Activated naive CD4-positive, alpha-beta T cell treated with anti-CD3 and anti-CD28 coated beads, Interleukin-2, amount 50 U/mL, for 72 hours (primary cell): ENCODE results near the gene OLFML2B. TPM values are rescaled to one million over a fixed set of nuclear protein-coding genes. Genes with fewer than 3 reads are reported as not detected.
A peak's percentile ranks its signal among the peaks of the same experiment; 100 is the strongest.

Experiments
- ATAC-seq, 2 donors: fragments of 150-1000 bp; cut with Tn5 transposase; 2 replicates each; pipeline ENCODE4 v1.10.0; 2021; ENCODE audit warnings: mild to moderate bottlenecking in 2 of 2, moderate library complexity in 2 of 2
- DNase-seq, 2 donors: peaks; one replicate each; pipeline ENCODE4 v3.0.0; 2021 to 2022; ENCODE audit warnings: low spot score in 2 of 2
- H3K27ac Mint-ChIP-seq, 2 donors: one replicate each; pipeline ENCODE4 v1.8.0; 2022; ENCODE audit warnings: mild to moderate bottlenecking in 2 of 2, mixed read lengths in 2 of 2
- H3K36me3 Mint-ChIP-seq, 2 donors: one replicate each; pipeline ENCODE4 v1.8.0; 2022; ENCODE audit warnings: mixed read lengths in 2 of 2
- H3K9me3 Mint-ChIP-seq, 2 donors: one replicate each; pipeline ENCODE4 v1.8.0; 2022; ENCODE audit warnings: mixed read lengths in 2 of 2
- total RNA-seq, 2 donors: library from RNA; stranded (reverse); gene quantifications; one replicate each; pipeline ENCODE4 v1.2.3, GENCODE V29; 2022

The OLFML2B gene
- total RNA-seq, 2 donors from 2014 or later = 0.14 to 0.18 TPM

DNA sequence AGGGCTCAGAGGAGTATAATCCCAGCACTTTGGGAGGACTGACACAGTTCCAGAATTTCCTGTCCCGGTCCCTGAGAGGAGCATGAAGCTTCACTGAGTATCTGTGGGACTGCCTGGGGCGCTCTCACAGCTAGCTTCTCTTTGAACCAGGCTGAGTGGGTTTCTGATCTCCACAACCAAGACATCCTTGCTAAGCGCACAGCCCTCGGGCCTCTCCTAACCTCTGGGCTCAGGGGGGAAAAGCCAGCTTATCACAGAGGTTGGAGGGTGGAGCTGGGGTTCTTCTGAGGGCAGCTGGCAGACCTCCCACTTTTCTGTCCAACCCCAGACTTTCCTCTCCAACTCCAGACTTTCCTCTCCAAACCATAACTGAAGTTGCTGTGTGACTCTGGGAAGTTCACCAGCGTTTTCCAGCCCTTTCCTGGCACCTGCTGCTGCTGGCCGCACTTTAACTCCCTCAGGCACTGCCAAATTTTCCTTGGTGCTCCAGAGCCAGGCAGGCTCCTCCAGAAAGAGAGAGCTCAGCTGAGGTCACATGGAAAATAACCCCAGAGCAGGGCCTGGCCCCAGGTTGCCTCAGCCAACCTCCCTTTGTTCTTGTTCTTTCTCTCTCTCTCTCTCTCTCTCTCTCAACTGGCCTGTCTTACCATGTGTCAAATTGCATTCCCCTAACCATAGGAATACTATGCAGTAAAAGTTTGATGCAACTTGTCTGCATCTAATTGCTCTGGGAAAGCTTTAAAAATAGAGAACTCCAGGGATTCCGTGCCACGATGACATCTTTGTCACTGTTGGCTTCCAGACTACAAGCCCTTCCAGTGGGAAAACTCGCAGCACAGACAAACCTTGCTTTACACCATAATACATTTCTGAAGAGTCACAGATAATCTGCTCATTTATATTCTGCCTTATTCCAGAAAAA lies 49.5 kb downstream of the OLFML2B start:
- Mint-ChIP-seq H3K36me3 (no peaks in the 10 kb centered on the region), H3K9me3 (no peaks in the 10 kb centered on the region), H3K27ac (no peak overlapping the region)
- DNase-seq (no peak), ATAC-seq (no peak)

DNA sequence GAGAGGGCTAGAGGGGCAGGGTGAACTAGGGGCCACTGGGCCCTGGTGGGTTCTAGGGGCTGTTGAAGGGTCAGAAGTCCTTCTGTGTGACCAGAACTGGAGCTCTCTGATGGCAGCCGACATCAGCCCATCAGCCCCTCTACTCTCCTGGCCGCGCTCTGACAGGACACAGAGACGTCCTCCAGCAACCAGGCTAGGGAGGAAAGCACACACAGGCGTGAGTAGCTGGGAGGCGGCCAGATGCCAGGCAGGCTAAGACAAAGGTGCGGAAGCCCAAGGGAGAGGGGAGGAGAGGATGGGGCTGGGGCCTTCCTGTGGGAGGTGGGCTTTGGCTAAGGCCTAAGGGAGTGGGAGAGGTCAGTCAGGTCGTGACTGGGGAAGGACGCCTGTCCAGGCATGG lies 50.8 kb downstream of the OLFML2B start:
- Mint-ChIP-seq H3K36me3 (no peaks in the 10 kb centered on the region), H3K27ac (peak overlapping the region; percentile 62 to 67)

DNA sequence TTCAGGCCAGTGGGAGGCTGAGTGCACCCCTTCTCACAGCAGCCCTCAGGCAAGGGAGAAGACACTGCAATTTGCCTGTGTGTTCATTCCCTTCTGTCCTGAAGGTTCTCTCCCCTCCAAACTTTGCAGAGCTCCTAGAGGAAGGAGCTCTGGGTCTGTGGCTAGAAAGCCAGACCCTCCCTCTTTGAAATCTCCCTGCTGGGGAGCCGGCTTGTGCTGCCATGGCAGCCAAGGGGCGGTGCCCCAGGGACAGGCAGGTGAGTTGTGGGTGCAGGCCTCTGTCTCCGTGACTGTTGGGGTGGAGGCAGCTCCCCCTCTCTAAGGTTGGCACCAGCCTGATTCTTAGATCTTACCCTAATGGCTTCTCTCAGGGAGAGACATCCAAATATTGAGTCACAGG lies 53.0 kb downstream of the OLFML2B start:
- no peak for DNase-seq
- no peak for ATAC-seq
- Mint-ChIP-seq H3K9me3 (no peaks in the 10 kb centered on the region), H3K36me3 (peaks cover 8 to 11% of the 10 kb centered on the region in 2 donors), H3K27ac (peak overlapping the region; percentile 24 to 81)

More for the DNA sequence above, 50.8 kb downstream of the OLFML2B start:
- H3K9me3 Mint-ChIP-seq = no peaks in the 10 kb centered on the region
- DNase-seq = no peak
- no peak for ATAC-seq

DNA sequence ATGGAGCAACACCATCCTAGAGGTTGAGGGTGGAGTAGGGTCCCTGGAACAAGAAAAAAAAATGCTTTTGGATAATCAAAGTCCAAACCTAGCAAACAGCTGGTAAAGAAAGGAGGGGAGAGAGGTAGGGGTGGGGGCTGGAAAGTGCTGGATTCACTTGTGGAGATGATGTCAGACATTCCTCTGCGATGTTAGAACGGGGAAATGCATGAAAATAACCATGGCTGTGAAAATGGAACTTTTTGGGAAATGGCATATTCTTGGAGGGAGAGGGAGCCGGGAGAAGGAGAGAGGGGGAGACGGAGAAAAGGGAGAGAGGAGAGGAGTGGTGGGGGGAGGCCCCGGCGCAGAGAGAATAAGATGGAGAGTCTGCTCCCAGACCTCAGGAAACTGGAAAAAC lies 53.6 kb downstream of the OLFML2B start:
- DNase-seq = no peak
- Mint-ChIP-seq H3K27ac (peak overlapping the region in 1 of 2 donors; percentile 24), H3K36me3 (peaks cover 8 to 11% of the 10 kb centered on the region in 2 donors), H3K9me3 (no peaks in the 10 kb centered on the region)
- no peak for ATAC-seq

DNA sequence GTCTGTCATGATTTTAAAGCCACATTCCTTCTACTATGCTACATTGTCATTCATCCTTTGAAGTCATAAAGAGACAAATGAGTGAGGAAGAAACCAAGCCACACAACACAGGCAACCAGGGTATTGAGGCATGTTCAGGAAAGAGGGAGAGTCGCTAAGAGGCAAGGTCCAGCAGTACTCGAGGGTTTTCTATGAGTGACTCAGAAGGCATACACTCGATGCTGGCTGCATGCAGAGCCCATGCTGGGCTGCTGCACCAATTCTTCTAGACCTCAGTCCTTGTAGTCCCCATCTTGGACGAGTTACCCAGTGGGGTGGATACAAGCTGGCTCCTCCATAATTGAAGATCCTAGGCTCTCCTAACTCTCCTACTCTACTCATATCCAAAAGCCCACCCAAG lies 57.6 kb downstream of the OLFML2B start:
- ATAC-seq = no peak
- H3K9me3 Mint-ChIP-seq = no peaks in the 10 kb centered on the region
- peaks cover 8 to 15% of the 10 kb centered on the region in 2 donors for H3K36me3 Mint-ChIP-seq
- no peak overlapping the region for H3K27ac Mint-ChIP-seq
- DNase-seq = no peak

DNA sequence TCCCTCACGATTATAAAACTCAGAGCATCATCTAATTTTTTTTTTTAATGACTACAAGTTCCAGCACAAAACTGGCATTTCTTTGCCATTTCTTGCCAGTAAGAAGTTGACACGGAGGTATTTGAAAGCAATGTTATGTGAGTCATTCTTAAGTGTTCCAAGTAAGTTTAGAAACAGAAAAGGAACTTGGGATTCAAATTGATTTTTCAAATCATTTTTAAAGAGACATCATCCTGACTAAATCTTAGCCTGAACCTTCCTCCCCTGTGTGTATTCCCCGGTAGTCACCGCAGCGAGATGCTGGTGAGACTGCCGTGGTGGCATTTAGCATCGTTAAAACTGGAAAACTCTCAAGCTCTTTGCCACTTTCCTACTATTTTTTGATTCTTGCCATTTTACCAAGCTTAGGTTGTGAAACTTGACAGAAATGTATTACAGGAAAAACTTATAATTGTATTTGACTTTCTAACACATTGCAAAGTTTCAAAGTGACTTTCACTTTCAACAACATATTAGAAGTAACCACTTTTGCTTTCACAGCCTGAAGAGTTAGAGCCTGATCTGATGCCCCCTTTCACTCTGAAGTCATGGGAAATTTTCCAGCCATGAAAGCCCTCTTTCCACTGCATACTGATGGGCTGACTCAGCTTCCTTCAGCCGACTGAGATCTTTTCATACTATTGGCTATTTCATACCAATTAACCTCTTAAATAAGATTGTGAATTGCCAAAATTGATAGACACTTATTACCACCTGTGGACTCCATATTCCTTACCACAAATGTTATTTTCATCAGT lies 61.4 kb downstream of the OLFML2B start:
- Mint-ChIP-seq H3K9me3 (no peaks in the 10 kb centered on the region), H3K36me3 (peaks cover 16 to 24% of the 10 kb centered on the region in 2 donors), H3K27ac (peak overlapping the region; percentile 84 to 98)
- peak; percentile 96 to 97 for ATAC-seq
- DNase-seq = peak in 1 of 2 donors; percentile 51

DNA sequence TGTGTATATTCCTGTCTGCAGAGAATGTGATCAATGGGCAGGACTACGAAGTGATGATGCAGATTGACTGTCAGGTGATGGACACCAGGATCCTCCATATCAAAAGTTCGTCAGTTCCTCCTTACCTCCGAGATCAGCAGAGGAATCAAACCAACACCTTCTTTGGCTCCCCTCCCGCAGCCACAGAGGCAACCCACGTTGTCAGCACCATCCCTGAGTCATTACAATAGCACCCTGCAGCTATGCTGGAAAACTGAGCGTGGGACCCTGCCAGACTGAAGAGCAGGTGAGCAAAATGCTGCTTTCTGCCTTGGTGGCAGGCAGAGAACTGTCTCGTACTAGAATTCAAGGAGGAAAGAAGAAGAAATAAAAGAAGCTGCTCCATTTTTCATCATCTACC lies 65.2 kb downstream of the OLFML2B start:
- ATAC-seq = no peak
- Mint-ChIP-seq H3K27ac (peak overlapping the region in 1 of 2 donors; percentile 48), H3K9me3 (no peaks in the 10 kb centered on the region), H3K36me3 (peaks cover 11 to 28% of the 10 kb centered on the region in 2 donors)
- DNase-seq = no peak

DNA sequence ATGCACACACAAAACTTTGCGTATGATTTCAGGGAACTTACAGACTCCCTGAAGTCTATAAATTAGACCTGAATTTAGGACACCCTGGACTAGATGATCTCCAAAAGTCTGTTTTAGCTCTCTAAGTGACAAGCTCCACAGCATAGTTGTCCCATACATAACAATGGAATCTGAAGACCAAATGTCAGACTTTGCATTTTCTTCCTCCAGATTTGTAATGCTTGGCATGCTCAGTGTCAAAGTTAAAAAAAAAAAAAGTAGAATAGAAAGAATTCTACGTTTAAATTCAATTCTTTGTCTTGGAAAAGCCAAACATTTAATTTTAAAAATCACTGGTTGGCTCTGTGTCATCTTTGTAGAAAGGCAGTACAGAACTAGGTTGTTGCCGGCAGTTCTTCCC lies 66.7 kb downstream of the OLFML2B start:
- ATAC-seq (no peak), DNase-seq (no peak)
- no peaks in the 10 kb centered on the region for H3K9me3 Mint-ChIP-seq
- no peak overlapping the region for H3K27ac Mint-ChIP-seq
- H3K36me3 Mint-ChIP-seq = peaks cover 11 to 28% of the 10 kb centered on the region in 2 donors

DNA sequence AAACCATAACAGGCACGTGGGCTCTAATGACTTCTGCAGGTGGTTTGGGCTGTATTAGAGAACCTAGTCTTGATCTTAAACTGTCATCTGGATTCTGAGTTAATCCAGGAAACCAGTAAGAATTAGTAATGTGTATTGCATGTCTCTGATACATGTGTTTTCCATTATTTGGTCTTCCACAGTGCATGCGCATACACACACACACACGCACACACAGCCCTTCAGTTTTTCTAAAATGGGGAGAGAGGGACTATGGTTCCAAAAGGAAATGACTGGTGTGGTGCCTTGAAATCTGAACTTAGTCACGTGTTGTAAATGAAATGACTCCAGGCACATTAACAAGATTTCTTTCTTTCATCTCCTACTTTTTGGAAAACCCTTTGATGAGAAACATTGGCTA lies 67.6 kb downstream of the OLFML2B start:
- Mint-ChIP-seq H3K9me3 (no peaks in the 10 kb centered on the region), H3K27ac (no peak overlapping the region), H3K36me3 (peaks cover 11 to 25% of the 10 kb centered on the region in 2 donors)
- DNase-seq (no peak), ATAC-seq (no peak)

DNA sequence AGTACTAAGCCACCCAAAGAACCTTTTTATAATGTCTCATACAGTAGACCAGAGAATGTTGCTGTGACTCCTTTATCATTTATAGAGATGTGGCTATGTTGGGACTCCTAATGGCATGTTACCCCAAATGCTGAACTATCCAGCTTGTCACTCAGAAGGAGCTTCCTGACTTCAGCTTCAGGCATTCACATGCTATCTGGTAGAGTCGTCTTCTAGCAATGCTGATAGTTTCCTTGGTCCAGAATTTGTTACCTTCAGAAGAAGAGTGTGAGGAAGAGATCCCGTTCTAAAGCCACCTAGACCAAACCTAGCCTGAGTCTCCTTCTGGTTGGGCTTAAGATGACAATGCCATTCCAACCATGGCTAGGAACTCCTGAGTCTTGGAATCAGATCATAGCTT lies 68.1 kb downstream of the OLFML2B start:
- Mint-ChIP-seq H3K9me3 (no peaks in the 10 kb centered on the region), H3K27ac (no peak overlapping the region), H3K36me3 (peaks cover 11 to 20% of the 10 kb centered on the region in 2 donors)
- DNase-seq = no peak
- ATAC-seq = no peak

DNA sequence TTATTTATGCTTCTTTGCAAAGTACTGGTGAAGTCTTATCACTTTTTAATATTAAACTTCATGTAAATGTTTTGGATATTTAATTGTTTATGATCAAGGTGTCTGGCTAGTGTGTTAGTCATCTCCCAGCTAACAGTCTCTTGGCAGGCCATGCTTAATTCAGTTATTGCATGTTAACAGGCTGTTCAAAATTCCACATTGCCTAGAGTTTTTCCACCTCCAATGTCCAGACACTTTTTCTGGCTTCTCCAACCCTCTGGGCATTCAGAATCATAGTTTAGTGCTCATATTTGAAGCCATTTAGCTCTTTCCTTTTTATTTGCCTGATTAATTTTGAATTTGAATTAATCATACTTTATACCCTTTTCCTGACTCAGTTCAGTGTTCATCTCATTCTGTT lies 69.2 kb downstream of the OLFML2B start:
- DNase-seq (no peak), ATAC-seq (no peak)
- H3K36me3 Mint-ChIP-seq = peaks cover 11 to 20% of the 10 kb centered on the region in 2 donors
- no peaks in the 10 kb centered on the region for H3K9me3 Mint-ChIP-seq
- H3K27ac Mint-ChIP-seq = no peak overlapping the region

DNA sequence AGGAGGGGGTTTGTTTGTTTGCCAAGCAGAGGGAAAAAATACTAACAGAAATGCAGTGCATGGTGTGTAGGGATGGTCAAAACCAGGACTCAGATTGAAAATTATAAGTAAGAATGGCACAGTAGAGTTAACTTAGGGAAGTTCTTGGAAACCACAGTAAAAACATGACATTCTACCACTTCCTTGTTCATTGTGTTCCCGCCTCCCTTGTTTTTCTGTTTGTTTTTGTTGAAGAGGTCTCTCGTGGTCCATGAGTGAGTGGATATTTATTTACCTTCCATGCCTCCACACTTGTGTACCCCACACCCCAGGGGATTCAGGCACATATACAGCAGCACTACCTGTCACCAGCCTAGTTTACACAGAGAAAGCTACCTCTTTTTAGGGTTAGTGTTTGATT lies 69.6 kb downstream of the OLFML2B start:
- ATAC-seq = no peak
- H3K27ac Mint-ChIP-seq = no peak overlapping the region

DNA sequence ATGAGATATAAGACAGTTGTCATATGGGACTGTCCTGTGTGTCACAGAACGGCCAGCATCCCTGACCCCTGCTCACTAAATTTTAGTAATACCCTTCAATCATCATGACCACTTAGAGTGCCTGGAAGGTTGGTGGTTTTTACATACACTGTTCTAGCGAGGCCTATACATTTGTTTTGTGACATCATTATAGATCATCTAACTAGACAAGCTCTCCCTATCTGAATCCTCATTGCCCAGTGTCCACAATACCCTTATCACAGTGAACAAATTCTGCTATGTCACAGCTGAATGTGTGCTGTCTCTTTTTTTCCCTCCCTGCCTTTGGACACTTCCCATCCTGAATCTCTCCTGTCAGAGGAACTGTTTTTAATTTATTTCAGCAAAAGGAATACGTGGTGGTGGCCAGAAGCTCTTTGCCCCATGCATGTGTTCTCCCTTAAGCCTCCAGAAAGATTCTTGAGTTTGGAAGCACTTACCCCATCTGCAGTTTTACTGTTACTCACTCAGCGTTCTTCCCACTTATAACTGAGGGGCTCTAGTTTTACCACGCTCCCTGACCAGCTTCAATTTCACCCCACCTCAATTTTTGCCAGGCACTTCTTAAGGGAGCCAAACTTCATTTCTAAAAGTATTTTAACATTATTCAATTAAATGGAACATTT lies 70.3 kb downstream of the OLFML2B start:
- no peak for ATAC-seq
- no peak for DNase-seq
- Mint-ChIP-seq H3K36me3 (peaks cover 3 to 11% of the 10 kb centered on the region in 2 donors), H3K27ac (peak overlapping the region in 1 of 2 donors; percentile 23), H3K9me3 (no peaks in the 10 kb centered on the region)

More for the DNA sequence above, 69.6 kb downstream of the OLFML2B start:
- Mint-ChIP-seq H3K36me3 (peaks cover 10 to 18% of the 10 kb centered on the region in 2 donors), H3K9me3 (no peaks in the 10 kb centered on the region)
- no peak for DNase-seq

DNA sequence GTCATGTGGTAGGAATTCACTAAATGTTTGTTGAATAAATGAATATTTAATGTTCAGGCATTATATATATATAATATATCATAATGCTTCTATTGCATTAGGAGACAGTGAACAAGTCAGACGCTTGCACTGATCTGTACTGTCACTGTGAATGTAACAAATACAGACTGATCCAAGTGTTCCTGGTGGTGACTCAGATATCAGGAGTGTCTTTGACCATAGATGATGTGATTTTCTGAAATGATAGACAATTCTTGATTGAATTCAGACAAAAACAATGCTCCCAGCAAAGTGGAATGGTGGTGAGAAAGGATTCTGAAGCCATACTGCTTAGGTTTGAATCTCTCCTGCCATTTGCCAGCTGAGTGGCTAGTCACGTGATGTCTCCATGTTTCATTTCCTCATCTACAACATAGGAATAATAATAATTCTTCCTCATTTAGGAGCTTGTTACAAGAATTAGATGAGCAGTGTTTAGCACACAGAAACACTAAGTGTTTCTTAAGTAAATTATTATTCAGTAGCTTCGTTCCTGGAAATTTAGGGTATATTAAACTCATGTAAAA lies 71.0 kb downstream of the OLFML2B start:
- DNase-seq (no peak), ATAC-seq (no peak)
- H3K27ac Mint-ChIP-seq = peak overlapping the region in 1 of 2 donors; percentile 76
- H3K36me3 Mint-ChIP-seq = peaks cover 0 to 10% of the 10 kb centered on the region in 2 donors
- no peaks in the 10 kb centered on the region for H3K9me3 Mint-ChIP-seq

DNA sequence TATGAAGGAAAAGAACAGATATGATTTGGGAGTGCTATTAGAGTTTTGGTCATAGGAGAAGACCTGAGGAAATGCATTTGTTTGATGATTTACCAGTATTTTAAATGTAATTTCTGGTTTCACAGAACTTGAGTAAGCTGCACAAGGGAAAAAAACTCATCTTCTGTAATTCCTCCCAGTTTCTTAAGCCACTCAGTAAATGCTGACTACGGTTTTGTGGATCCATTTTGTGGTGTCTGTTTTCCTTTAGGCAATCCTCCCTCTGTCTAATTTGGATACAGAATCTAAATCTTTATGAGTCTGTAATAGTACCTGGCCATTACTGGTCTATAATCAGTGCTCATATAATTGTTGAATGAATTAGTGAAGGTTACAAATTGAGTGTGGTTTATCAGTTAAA lies 72.0 kb downstream of the OLFML2B start:
- H3K9me3 Mint-ChIP-seq = no peaks in the 10 kb centered on the region
- H3K36me3 Mint-ChIP-seq = peaks cover 0 to 16% of the 10 kb centered on the region in 2 donors
- ATAC-seq (no peak), DNase-seq (no peak)
- H3K27ac Mint-ChIP-seq = no peak overlapping the region

DNA sequence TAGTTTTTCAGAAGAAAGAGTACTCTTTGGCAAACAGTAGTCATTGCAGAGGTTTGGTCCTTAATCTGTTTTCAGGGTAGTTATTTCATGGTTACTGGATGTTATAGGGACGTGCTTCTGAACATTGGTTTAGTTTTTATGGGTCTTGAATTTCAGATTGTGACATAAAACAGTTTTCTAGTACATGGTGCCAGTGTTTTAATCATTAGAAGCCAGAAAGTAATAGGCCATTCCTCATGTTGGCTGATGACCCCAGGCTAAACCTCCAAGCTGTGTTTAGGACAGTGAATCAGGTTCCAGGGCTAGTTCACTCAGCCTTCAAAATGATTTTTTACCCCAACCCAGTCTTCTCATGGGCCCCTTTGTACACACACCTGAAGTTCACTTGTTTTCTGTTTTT lies 73.3 kb downstream of the OLFML2B start:
- DNase-seq (no peak), ATAC-seq (no peak)
- Mint-ChIP-seq H3K36me3 (peaks cover 0 to 12% of the 10 kb centered on the region in 2 donors), H3K27ac (no peak overlapping the region), H3K9me3 (no peaks in the 10 kb centered on the region)
